22Rv1 (cell line): Measurements from ENCODE around the gene SHLD3.
A peak's percentile ranks its signal among the peaks of the same experiment; 100 is the strongest.
"Not testable (repeated sequence)": the region's sequence is repeated elsewhere in the genome, so short reads cannot be mapped to it uniquely, and the experiment has no call there.

Experiments used
- H3K27ac ChIP-seq: fragments of 450-650 bp; 2 replicates; pipeline ENCODE4 v1.5.1; 2017
- CTCF ChIP-seq: fragments of 450-650 bp; IDR thresholded peaks from 2 replicates; pipeline ENCODE4 v1.5.1; 2017; ENCODE audit warnings: mild to moderate bottlenecking
- ZFX ChIP-seq: fragments of 450-650 bp; IDR thresholded peaks from 2 replicates; pipeline ENCODE4 v1.6.1; 2017; ENCODE audit warnings: antibody characterized with exemption, borderline replicate concordance

SHLD3 gene

GRCh38 chr5:65651144-65651543, 26.3 kb downstream of the SHLD3 start:
- TF ChIP-seq ZFX: no peak
- no peak for TF ChIP-seq CTCF
- peak overlapping the region; percentile 80 for H3K27ac ChIP-seq

GRCh38 chr5:65654713-65655112, 29.9 kb downstream of the SHLD3 start:
- TF ChIP-seq CTCF (no peak), ZFX (no peak)
- peak overlapping the region; percentile 29; the same call in 1 of the 2 replicates for H3K27ac ChIP-seq

GRCh38 chr5:65663804-65664521, 39.1 kb downstream of the SHLD3 start:
- H3K27ac ChIP-seq: no peak overlapping the region
- TF ChIP-seq CTCF (peak; percentile 58), ZFX (no peak)

DNA sequence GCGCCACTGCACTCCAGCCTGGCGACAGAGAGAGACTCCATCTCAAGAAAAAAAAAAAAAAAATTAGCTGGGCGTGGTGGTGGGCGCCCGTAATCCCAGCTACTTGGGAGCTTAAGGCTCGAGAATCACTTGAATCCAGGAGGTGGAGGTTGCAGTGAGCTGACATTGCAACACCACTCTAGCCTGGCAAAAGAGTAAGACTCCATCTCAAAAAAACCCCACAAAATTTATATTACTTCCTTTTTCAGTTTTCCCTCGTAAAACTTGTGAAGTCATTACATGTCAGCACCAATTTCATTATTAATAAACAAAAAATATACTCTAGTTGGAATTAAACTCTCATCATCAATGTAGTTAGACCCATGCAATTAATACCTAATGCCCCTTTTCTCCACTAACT, 43.9 kb downstream of the SHLD3 start:
- no peak overlapping the region for H3K27ac ChIP-seq
- TF ChIP-seq ZFX (no peak), CTCF (no peak)

DNA sequence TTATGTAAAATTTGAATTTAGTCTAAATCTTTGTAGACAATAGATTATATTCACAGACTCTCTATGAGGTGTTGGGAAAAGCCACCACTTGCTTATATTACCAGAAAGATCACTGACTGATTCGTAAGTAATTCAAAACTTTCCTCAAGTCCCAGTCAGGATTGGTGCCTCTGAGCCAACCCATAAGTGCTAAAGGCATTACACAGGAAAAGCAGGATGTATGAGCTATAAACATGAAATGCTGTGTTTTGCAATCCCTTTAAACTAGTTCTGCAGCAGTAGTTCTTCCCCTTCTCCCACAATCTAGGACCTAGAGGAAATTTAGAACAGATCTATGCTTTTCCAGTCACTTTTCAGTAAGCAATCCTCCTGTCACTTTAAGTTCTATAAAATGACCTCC, 48.0 kb downstream of the SHLD3 start:
- TF ChIP-seq CTCF (no peak), ZFX (no peak)
- no peak overlapping the region for H3K27ac ChIP-seq

GRCh38 chr5:65674749-65675148, 49.9 kb downstream of the SHLD3 start:
- no peak overlapping the region for H3K27ac ChIP-seq
- TF ChIP-seq ZFX (no peak), CTCF (no peak)

DNA sequence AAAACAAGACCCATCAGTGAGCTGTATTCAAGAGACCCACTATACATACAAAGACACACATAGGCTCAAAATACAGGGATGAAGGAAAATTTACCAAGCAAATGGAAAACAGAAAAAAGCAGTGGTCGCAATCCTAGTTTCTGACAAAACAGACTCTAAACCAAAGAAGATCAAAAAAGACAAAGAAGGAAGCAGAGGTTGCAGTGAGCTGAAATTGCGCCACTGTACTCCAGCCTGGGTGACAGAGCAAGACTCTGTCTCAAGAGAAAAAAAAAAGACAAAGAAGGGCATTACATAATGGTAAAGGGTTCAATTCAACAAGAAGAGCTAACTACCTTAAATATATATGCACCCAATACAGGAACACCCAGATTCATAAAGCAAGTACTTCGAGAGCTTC, 51.2 kb downstream of the SHLD3 start:
- H3K27ac ChIP-seq: not testable (repeated sequence)
